ENCODE data around the gene DNAH2. TPM values are rescaled to one million over a fixed set of nuclear protein-coding genes. Genes with fewer than 3 reads are reported as not detected.
"Not testable (repeated sequence)": the region's sequence is repeated elsewhere in the genome, so short reads cannot be mapped to it uniquely, and the experiment has no call there.

DNAH2 gene
- total RNA-seq, 1 donor from 2014 or later, result 0.31 TPM

DNA sequence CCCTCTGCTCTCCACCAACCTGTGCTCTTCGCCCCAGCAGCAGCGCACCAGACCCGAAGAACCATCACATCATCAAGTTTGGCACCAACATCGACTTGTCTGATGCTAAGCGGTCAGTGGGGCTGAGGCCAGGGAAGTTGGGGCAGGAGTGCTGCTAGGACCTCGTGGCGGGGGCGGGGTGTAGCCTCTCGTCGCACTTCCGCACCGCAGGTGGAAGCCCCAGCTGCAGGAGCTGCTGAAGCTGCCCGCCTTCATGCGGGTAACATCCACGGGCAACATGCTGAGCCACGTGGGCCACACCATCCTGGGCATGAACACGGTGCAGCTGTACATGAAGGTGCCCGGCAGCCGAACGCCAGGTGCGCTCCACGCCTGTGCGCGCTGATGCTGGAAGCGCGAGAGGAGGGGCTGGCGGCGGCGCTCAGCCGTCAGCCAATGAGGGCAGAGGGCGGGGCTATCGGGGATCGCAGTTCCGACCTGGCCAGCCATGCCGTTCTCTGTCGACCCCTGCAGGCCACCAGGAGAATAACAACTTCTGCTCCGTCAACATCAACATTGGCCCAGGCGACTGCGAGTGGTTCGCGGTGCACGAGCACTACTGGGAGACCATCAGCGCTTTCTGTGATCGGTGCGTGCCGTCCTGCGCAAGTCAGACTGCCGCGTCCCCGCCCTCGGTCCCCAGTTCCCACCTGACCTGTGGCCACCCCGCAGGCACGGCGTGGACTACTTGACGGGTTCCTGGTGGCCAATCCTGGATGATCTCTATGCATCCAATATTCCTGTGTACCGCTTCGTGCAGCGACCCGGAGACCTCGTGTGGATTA, 134.1 kb downstream of the DNAH2 start:
- peak; percentile 96 for DNase-seq

DNA sequence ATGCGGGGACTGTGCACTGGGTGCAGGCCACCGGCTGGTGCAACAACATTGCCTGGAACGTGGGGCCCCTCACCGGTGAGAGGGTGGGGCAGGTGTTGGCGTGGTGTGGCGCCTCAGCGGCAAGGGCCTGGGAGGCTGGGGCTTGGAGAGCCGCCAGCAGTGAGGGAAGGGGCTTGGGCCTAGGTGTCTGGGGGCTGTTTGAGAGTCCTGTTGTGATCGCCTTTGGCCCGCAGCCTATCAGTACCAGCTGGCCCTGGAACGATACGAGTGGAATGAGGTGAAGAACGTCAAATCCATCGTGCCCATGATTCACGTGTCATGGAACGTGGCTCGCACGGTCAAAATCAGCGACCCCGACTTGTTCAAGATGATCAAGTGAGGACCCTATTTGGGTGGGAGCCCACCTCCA, 134.7 kb downstream of the DNAH2 start:
- DNase-seq, result no peak

GRCh38 chr17:7852919-7853690, 135.6 kb downstream of the DNAH2 start:
- no peak for DNase-seq

DNA sequence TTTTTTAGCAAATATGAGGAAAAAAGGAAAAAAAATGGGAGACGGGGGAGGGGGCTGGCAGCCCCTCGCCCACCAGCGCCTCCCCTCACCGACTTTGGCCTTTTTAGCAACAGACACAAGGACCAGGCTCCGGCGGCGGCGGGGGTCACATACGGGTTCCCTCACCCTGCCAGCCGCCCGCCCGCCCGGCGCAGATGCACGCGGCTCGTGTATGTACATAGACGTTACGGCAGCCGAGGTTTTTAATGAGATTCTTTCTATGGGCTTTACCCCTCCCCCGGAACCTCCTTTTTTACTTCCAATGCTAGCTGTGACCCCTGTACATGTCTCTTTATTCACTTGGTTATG, 136.1 kb downstream of the DNAH2 start:
- DNase-seq, result no peak

DNA sequence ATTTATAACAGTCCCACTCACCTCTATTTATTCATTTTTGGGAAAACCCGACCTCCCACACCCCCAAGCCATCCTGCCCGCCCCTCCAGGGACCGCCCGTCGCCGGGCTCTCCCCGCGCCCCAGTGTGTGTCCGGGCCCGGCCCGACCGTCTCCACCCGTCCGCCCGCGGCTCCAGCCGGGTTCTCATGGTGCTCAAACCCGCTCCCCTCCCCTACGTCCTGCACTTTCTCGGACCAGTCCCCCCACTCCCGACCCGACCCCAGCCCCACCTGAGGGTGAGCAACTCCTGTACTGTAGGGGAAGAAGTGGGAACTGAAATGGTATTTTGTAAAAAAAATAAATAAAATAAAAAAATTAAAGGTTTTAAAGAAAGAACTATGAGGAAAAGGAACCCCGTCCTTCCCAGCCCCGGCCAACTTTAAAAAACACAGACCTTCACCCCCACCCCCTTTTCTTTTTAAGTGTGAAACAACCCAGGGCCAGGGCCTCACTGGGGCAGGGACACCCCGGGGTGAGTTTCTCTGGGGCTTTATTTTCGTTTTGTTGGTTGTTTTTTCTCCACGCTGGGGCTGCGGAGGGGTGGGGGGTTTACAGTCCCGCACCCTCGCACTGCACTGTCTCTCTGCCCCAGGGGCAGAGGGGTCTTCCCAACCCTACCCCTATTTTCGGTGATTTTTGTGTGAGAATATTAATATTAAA, 136.7 kb downstream of the DNAH2 start:
- no peak for DNase-seq

- peak; percentile 74 for DNase-seq
Measured at GRCh38 chr17:7854851-7855659, 137.5 kb downstream of the DNAH2 start, which contains the start of gene TMEM88. Gene TMEM88 (plus strand): TSS chr17:7855066. CDS start chr17:7855075, 9 bp downstream.

DNA sequence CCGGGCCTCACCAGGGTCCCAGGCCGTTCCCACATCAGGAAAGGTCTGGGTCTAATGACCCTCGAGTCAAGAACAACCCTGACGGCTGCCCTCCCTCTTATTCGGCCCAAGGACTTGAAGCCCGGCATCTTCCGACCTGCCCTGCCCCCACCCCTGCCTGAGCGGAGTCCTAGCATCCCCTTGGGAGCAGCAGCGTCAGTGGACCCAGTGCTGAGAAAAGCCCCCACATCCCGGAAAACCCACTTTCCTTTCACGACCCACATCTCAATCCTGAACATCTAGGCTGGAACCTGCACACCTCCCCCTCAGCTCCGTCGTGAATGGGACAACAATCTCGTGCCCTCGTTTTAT, 138.1 kb downstream of the DNAH2 start:
- DNase-seq, result peak; percentile 41

DNA sequence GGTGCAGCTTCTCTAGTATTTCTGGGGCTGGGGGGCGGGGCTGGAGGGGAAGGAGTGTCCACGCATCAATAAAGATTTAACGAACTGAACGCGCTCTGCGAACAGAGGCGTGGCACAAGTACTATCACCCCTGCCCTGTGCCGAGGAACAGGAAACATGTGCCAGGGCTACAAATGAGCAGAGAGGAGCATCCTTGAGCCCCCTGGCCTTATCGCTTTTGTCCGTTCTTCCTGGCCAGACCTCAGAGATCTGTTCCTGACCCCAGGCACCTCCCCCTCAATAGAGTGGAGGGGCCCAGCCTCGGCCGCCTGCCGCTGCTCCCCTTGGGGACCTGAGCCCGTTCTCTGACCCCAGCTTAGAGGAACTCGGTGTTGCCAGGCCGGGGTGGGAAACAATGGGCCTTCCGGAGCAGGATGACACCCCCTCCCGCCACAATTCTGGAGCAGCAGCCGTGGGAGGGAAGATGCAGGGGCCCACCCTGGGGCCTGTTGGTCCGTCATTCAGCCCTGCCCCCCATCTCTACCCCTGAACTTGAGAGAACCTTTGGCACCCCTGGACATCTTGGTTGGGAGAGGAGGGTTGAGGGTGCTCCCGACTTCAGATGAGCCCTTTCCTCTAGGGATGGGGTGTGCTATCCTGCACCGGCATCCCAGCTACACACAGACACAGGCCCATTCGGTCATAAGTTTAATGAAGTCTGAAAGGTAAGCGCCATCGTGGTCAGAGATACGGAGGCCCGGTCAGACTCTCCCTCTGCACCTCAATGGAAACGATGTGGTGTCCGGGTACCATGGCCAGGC, 138.7 kb downstream of the DNAH2 start:
- DNase-seq, result peak; percentile 50

GRCh38 chr17:7856811-7857712, 139.5 kb downstream of the DNAH2 start, which contains the start of gene NAA38:
Gene NAA38 (minus strand): TSS chr17:7857559. CDS start chr17:7857463, 96 bp downstream.
- peak; percentile 100 for DNase-seq

DNA sequence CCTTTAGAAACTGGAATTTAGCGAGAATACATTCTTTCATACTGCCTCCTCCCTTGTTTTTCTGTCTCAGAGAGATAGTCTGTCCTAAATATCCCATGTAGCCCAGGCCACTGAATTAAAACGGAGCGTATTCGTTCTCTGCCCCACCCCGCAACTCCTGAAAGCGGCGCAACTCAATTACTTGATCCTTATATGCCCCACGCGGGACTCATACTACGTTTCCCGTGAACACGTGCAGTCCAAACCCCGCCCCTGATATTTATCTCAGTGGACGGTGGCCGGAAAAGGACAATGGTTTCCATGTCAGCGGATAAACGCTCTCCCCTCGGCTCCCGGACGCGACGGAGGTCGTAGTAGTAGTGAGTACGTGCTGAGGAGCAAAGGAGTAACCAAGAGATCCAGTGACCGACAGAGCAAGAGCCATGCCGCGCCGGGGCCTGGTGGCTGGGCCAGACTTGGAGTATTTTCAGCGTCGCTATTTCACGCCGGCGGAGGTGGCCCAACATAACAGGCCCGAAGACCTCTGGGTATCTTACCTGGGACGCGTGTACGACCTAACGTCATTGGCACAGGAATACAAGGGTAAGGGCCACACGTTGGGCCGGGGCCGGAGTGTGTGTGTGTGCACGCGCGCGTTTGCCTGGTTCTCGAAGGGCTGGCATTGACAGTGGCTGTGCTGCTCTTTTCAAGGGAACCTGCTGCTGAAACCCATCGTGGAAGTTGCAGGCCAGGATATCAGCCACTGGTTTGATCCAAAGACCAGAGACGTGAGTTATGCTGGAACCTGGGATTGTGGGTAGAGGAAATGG, 140.4 kb downstream of the DNAH2 start, which contains the start of gene CYB5D1:
TSS of gene CYB5D1 (plus strand) at position 291 of the 809 bp plus-strand sequence. CDS start at position 423, 132 bp downstream.
- DNase-seq, result peak; percentile 98

DNA sequence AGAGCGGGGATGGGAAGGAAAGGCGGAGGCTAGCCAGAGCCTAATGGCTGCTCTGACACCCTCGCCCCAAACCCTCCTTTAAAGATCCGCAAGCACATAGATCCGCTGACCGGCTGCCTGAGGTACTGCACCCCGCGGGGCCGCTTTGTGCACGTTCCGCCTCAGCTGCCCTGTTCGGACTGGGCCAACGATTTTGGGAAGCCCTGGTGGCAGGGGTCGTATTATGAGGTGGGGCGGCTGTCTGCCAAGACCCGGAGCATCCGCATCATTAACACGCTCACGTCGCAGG, 140.9 kb downstream of the DNAH2 start:
- peak; percentile 50 for DNase-seq

- no peak for DNase-seq
Measured at GRCh38 chr17:7859028-7859427, 141.5 kb downstream of the DNAH2 start.

- peak; percentile 87 for DNase-seq
Measured at GRCh38 chr17:7862692-7863437, 145.3 kb downstream of the DNAH2 start.

- not testable (repeated sequence) for DNase-seq
Measured at GRCh38 chr17:7864384-7864783, 146.8 kb downstream of the DNAH2 start.

DNA sequence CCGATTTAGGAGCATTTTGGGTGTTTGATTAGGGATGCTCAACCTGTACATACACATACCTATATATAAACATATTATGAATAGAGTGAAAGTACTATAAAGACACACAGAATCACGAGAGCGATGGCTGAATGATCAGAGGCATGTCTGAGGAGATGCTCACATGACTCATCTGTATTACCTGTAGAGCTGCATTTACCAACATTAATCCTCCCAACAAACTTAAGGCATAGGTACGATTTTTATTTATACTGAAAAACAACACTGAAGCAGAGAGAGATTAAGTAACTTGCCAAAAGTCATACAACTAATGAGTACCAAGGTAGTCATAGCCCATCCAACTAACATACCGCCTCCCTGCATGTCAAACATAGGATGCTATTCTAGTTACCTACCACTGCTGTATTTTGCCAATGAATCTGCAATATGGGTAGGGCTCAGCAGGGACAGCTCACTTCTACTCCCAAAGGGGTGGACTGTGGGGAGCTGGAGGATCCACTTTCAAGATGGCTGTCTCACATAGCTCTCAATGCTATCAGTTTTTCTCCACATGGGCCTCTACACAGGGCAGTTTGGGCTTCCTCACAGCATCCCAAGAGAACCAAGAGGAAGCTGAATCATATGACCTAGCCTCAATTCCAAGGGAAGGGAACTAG, 147.6 kb downstream of the DNAH2 start:
- no peak for DNase-seq

- no peak for DNase-seq
Measured at GRCh38 chr17:7867881-7868329, 150.4 kb downstream of the DNAH2 start.

DNA sequence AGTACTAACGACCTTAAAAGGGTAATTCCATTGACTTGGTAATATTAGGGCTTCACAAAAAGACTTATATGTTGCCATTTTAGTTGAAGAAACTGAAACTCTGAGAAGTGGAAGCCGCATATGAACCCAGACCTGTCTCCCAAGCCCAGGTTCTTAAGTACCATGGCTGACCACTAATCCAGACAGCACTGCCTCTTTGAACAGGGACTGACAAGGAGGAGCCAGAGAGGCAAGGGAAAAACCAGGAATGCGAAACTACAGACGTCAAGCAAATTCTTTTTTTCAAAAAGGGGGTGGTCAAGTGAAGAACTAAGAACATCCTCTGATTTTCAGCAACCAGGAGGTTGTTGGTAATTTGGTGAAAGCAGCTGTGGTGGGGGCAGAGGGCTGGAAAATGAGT, 155.5 kb downstream of the DNAH2 start:
- no peak for DNase-seq
